Smooth muscle cell (in vitro differentiated cells): ENCODE measurements around the gene CNR1. TPM values are rescaled to one million over a fixed set of nuclear protein-coding genes. Genes with fewer than 3 reads are reported as not detected.

Experiments
- DNase-seq: peaks from one replicate; lab custom pipeline; 2025; ENCODE audit not compliant: unreplicated experiment; lab: John Stamatoyannopoulos, UW
- H2AFZ ChIP-seq: fragments of 200-600 bp; sonication (generic); 2 replicates; pipeline ENCODE4 v1.6.0; 2016; ENCODE audit warnings: antibody characterized with exemption, low read depth, mild to moderate bottlenecking
- H3F3A ChIP-seq: fragments of 200-600 bp; sonication (generic); 2 replicates; pipeline ENCODE4 v1.6.0; 2017; ENCODE audit warnings: antibody characterized with exemption, low read depth
- H3K27ac ChIP-seq: fragments of 200-600 bp; sonication (generic); 2 replicates; pipeline ENCODE4 v1.5.1; 2016; ENCODE audit warnings: low read depth, mild to moderate bottlenecking
- H3K27me3 ChIP-seq: fragments of 200-600 bp; sonication (generic); 2 replicates; pipeline ENCODE4 v1.6.1; 2016; ENCODE audit warnings: low read depth, mild to moderate bottlenecking
- H3K36me3 ChIP-seq: fragments of 200-600 bp; sonication (generic); 2 replicates; pipeline ENCODE4 v1.5.1; 2016; ENCODE audit warnings: low read depth
- H3K4me1 ChIP-seq: fragments of 200-600 bp; sonication (generic); 2 replicates; pipeline ENCODE4 v1.5.1; 2016; ENCODE audit warnings: low read depth
- H3K4me2 ChIP-seq: fragments of 200-600 bp; sonication (generic); 2 replicates; pipeline ENCODE4 v1.6.0; 2016; ENCODE audit warnings: mild to moderate bottlenecking
- H3K4me3 ChIP-seq: fragments of 200-600 bp; sonication (generic); 2 replicates; pipeline ENCODE4 v1.5.1; 2016; ENCODE audit warnings: mild to moderate bottlenecking
- H3K79me2 ChIP-seq: fragments of 200-600 bp; sonication (generic); 2 replicates; pipeline ENCODE4 v1.6.0; 2016; ENCODE audit warnings: low read depth, mild to moderate bottlenecking
- H3K9ac ChIP-seq: fragments of 200-600 bp; sonication (generic); 2 replicates; pipeline ENCODE4 v1.6.0; 2016; ENCODE audit warnings: low read depth
- H3K9me3 ChIP-seq: fragments of 200-600 bp; sonication (generic); replicated peaks from 2 replicates; pipeline ENCODE4 v1.5.1; 2016; ENCODE audit warnings: low read depth
- H4K20me1 ChIP-seq: fragments of 200-600 bp; sonication (generic); 2 replicates; pipeline ENCODE4 v1.6.0; 2016; ENCODE audit warnings: low read depth
- CTCF ChIP-seq: fragments of 200-600 bp; sonication (generic); IDR thresholded peaks from 2 replicates; pipeline ENCODE4 v1.5.1; 2017; ENCODE audit warnings: borderline replicate concordance, mild to moderate bottlenecking, antibody characterized with exemption; ENCODE audit not compliant: insufficient read depth, poor library complexity, severe bottlenecking
- WGBS: methylation state at CpG from one replicate; pipeline ENCODE4 v1.1.7; 2016; ENCODE audit warnings: low lambda C conversion rate; 5-methylcytosine and 5-hydroxymethylcytosine counted together
- polyA plus RNA-seq: library from polyadenylated mRNA; unstranded; fragments of >200 nt; fragmentation: Nextera tagmentation; extraction: Ambion mirVana; gene quantifications from 2 replicates; pipeline ENCODE4 v1.2.1, GENCODE V29; 2016
- total RNA-seq: library from RNA; depleted of rRNA; stranded (reverse); fragments of >200 nt; gene quantifications from 2 replicates; pipeline ENCODE4 v1.2.3, GENCODE V29; 2014

The CNR1 gene
- total and polyA plus RNA-seq, 2 experiments from 2014 or later = not detected

DNA sequence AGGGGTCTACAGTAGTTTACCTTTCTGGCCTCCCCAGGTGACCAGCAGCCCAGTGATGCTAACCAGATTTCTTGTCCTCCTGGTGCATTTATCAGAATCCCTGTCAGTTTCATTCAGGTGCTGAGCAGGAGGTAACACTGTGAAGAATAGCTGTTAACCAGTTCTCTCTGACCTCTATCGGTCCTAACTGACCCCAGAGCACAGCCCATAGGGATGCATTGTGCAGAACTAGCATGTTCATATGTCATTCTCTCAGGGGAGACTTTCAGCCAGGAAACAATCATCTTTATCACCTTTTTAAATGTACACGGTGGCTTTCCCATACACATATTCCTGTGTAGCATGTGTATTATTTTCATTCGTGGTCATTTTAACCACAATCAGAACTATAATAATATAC, 49.9 kb downstream of the CNR1 start:
- no peaks in the 10 kb centered on the region for H3F3A ChIP-seq
- no peak for DNase-seq
- no peak overlapping the region for H3K27ac ChIP-seq
- no peaks in the 10 kb centered on the region for H3K4me1 ChIP-seq
- 80% methylated on average over 3 of the region's 3 CpGs for WGBS
- no peak overlapping the region for H3K9ac ChIP-seq
- H3K4me2 ChIP-seq = no peak overlapping the region
- no peak overlapping the region for H3K4me3 ChIP-seq
- H2AFZ ChIP-seq = no peak overlapping the region
- no peaks in the 10 kb centered on the region for H3K9me3 ChIP-seq
- no peak for TF ChIP-seq CTCF
- no peaks in the 10 kb centered on the region for H3K36me3 ChIP-seq
- no peaks in the 10 kb centered on the region for H3K79me2 ChIP-seq
- H3K27me3 ChIP-seq = no peaks in the 10 kb centered on the region
- H4K20me1 ChIP-seq = no peaks in the 10 kb centered on the region

GRCh38 chr6:88115307-88115706, 50.8 kb downstream of the CNR1 start:
- no peak for TF ChIP-seq CTCF
- no peaks in the 10 kb centered on the region for H3K36me3 ChIP-seq
- WGBS = 66% methylated on average over 2 of the region's 2 CpGs
- H3K79me2 ChIP-seq = no peaks in the 10 kb centered on the region
- H3K27me3 ChIP-seq = no peaks in the 10 kb centered on the region
- no peak overlapping the region for H3K4me3 ChIP-seq
- no peaks in the 10 kb centered on the region for H3F3A ChIP-seq
- no peaks in the 10 kb centered on the region for H4K20me1 ChIP-seq
- H2AFZ ChIP-seq = no peak overlapping the region
- H3K9me3 ChIP-seq = no peaks in the 10 kb centered on the region
- no peak overlapping the region for H3K9ac ChIP-seq
- no peak overlapping the region for H3K27ac ChIP-seq
- no peaks in the 10 kb centered on the region for H3K4me1 ChIP-seq
- no peak for DNase-seq
- H3K4me2 ChIP-seq = no peak overlapping the region

DNA sequence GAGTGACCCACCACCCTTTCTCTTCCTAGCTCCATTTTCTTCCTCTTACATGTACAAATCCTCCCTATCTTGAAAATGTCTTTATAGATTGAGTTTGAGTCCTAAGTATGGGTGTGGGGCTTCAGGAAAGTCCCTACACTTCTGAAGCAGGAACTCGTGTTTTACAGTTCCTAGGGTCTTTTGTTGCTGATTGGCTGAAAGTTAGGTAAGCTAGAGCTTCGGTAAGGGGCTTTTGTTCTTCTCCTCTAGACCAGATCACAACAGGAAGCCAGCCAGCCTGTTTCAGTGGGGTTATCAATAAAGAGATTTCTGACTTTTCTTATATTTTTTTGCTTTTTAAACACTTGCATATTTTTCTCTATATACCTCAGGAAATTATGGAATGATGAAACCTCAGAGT, 51.3 kb downstream of the CNR1 start:
- 59% methylated on average over 2 of the region's 2 CpGs for WGBS
- no peaks in the 10 kb centered on the region for H3K36me3 ChIP-seq
- H3K27me3 ChIP-seq = no peaks in the 10 kb centered on the region
- H3K9ac ChIP-seq = no peak overlapping the region
- H3K4me3 ChIP-seq = no peak overlapping the region
- no peak for DNase-seq
- no peak for TF ChIP-seq CTCF
- no peaks in the 10 kb centered on the region for H3K4me1 ChIP-seq
- no peak overlapping the region for H3K4me2 ChIP-seq
- H4K20me1 ChIP-seq = no peaks in the 10 kb centered on the region
- H3F3A ChIP-seq = no peaks in the 10 kb centered on the region
- H2AFZ ChIP-seq = no peak overlapping the region
- H3K9me3 ChIP-seq = no peaks in the 10 kb centered on the region
- H3K79me2 ChIP-seq = no peaks in the 10 kb centered on the region
- no peak overlapping the region for H3K27ac ChIP-seq

DNA sequence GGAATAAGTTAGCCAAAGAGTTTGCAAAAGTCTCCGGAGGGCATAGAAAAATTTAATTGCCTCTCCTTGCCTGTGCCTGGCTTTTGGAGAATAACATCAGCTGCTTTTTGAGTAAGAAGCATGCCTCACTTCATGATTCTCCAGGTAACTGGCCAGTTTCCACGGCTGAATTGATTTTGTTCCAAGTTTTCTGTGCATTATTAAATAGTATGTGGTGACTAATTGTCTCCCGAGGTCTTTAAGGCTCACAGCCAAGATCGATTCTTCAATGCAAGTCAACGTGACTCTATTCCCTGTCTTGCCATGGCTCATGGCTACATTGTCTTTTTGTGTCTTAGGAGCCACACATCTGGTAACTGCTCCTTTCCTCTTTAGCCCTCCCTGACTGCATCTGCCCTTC, 54.2 kb downstream of the CNR1 start:
- no peaks in the 10 kb centered on the region for H3K36me3 ChIP-seq
- H2AFZ ChIP-seq = no peak overlapping the region
- TF ChIP-seq CTCF = no peak
- H3K4me1 ChIP-seq = no peaks in the 10 kb centered on the region
- no peak overlapping the region for H3K27ac ChIP-seq
- H3K9me3 ChIP-seq = no peaks in the 10 kb centered on the region
- H3K27me3 ChIP-seq = no peaks in the 10 kb centered on the region
- H4K20me1 ChIP-seq = no peaks in the 10 kb centered on the region
- H3K4me2 ChIP-seq = no peak overlapping the region
- no peaks in the 10 kb centered on the region for H3F3A ChIP-seq
- 85% methylated on average over 5 of the region's 5 CpGs for WGBS
- H3K9ac ChIP-seq = no peak overlapping the region
- no peaks in the 10 kb centered on the region for H3K79me2 ChIP-seq
- DNase-seq = no peak
- H3K4me3 ChIP-seq = no peak overlapping the region
